ENCODE data around the gene PHF20. TPM values are rescaled to one million over a fixed set of nuclear protein-coding genes. Genes with fewer than 3 reads are reported as not detected.
A peak's percentile ranks its signal among the peaks of the same experiment; 100 is the strongest.

The PHF20 gene
- total and polyA plus RNA-seq, 2 of the 8 experiments (the other 6 are each of a cell fraction or from before 2014, with no cell fraction given) = 25.6 to 70.1 TPM

DNA sequence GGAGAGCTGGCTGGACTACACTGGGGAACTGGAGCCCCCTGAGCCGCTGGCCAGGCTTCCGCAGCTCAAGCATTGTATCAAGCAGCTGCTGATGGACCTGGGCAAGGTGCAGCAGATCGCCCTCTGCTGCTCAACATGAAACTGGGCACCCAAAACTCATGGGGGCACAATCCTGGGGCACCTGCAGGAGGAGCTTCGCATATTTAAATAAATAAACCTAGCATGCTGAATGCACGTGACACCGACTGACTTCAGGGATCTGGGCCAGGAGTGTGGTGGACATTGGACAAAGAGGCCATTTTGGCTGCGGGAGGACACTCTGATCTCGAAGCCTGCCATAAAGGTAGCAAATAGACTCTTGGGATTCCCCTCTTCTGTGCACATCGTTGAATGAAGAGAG is 175.7 kb downstream of the PHF20 start:
- peaks cover 0 to 9% of the 10 kb centered on the region in 2 experiments; a peak in 2 of 4 replicates for H3K79me2 ChIP-seq (ENCODE audit: control insufficient read depth in 1 of 2, insufficient read depth in 2 of 2, low read length in 2 of 2)
- no peak overlapping the region for H4K5ac ChIP-seq (ENCODE audit: insufficient read length, low read depth, low read length)
- peaks cover 0 to 3% of the 10 kb centered on the region in 2 experiments for H4K20me1 ChIP-seq (replicated peaks in 1 of 2; ENCODE audit: control insufficient read depth in 1 of 2, insufficient read depth in 2 of 2, low read length in 2 of 2)
- POLR2A ChIA-PET (ENCODE audit: partially characterized antibody) = interaction anchor here (0.7 to 3.2 kb wide), 3 partner anchors 13 to 207 kb away, joined by 4 to 16 read pairs (median 4); partner anchors contain the start of gene RBM39
- H2BK15ac ChIP-seq (ENCODE audit: low read length) = no peak overlapping the region
- no peak overlapping the region for H3K56ac ChIP-seq (replicated peaks; ENCODE audit: insufficient read length, low read depth, low read length)
- no peak overlapping the region for H4K8ac ChIP-seq (ENCODE audit: extremely low read depth, insufficient read depth, low read length)
- H3K23ac ChIP-seq (ENCODE audit: insufficient read length) = no peak overlapping the region
- H4K91ac ChIP-seq (replicated peaks; ENCODE audit: insufficient read length, low read length) = no peak overlapping the region
- no peaks in the 10 kb centered on the region for H3K79me1 ChIP-seq (ENCODE audit: low read depth, low read length)
- peaks cover 0 to 4% (median 2%) of the 10 kb centered on the region in 4 experiments; a peak in 4 of 7 replicates for H3K4me1 ChIP-seq (replicated peaks in 1 of 4; ENCODE audit: control insufficient read depth in 3 of 4, insufficient read depth in 4 of 4, low read length in 3 of 4)
- peak; percentile 58 to 60 for DNase-seq (ENCODE audit: low read depth in 1 of 2, low spot score in 2 of 2)
- no peak overlapping the region for H2BK120ac ChIP-seq (replicated peaks; ENCODE audit: low read depth, low read length)
- 74% methylated on average over 9 of the region's 9 CpGs; no CpG with 5 or more reads in 1 of the 2 experiments for WGBS, 2 experiments (ENCODE audit: extremely low coverage in 1 of 2, insufficient coverage in 1 of 2, insufficient read length in 1 of 2, insufficient replicate concordance in 2 of 2, low coverage in 1 of 2, low lambda C conversion rate in 2 of 2, missing lambda C conversion rate in 1 of 2)
- no peak overlapping the region for H3K4ac ChIP-seq (replicated peaks; ENCODE audit: insufficient read length, low read depth, low read length)
- no peak overlapping the region for H3K4me3 ChIP-seq (ENCODE audit: extremely low read depth in 1 of 4, insufficient read depth in 2 of 4, low read depth in 3 of 4, low read length in 4 of 4)
- H3K4me2 ChIP-seq (ENCODE audit: insufficient read depth in 1 of 2, low read depth in 2 of 2, low read length in 2 of 2) = no peak overlapping the region
- peak; percentile 24 for FAIRE-seq
- H3K36me3 ChIP-seq (ENCODE audit: control insufficient read depth in 2 of 4, insufficient read depth in 4 of 4, low read length in 3 of 4) = peaks cover 0 to 20% (median 5%) of the 10 kb centered on the region in 4 experiments; a peak in 5 of 8 replicates
- no peaks in the 10 kb centered on the region for H3K27me3 ChIP-seq (replicated peaks in 1 of 4; ENCODE audit: control insufficient read depth in 3 of 4, extremely low read depth in 1 of 4, insufficient read depth in 3 of 4, low read length in 3 of 4)
- no peak overlapping the region for H2AFZ ChIP-seq (ENCODE audit: low read length)
- no peak overlapping the region for H2BK5ac ChIP-seq (ENCODE audit: low read depth, low read length)
- no peaks in the 10 kb centered on the region for H3K9me3 ChIP-seq (ENCODE audit: insufficient read depth in 2 of 2, low read depth in 1 of 2, low read length in 1 of 2)
- 0 out of 2 replicates have a peak overlapping the region, but pooled peaks have one; percentile 12 for H3K27ac ChIP-seq (ENCODE audit: low read depth, low read length)
- H2AK5ac ChIP-seq (ENCODE audit: low read depth, low read length) = no peak overlapping the region
- H3K9ac ChIP-seq (replicated peaks in 1 of 4; ENCODE audit: extremely low read depth in 1 of 4, low read depth in 3 of 4, low read length in 3 of 4) = no peak overlapping the region
- no peak overlapping the region for H3K18ac ChIP-seq (ENCODE audit: extremely low read depth, low read length)
- CTCF ChIA-PET (ENCODE audit: partially characterized antibody) = interaction anchor here (0.6 to 2.2 kb wide), 10 partner anchors 11 to 633 kb away, joined by 3 to 6 read pairs (median 4); no protein-coding TSS in a partner anchor
- no peak overlapping the region for H3K14ac ChIP-seq (ENCODE audit: insufficient read length)
- no peak overlapping the region for H2BK12ac ChIP-seq (ENCODE audit: low read depth, low read length)
- H3K23me2 ChIP-seq (ENCODE audit: low read depth, low read length) = no peaks in the 10 kb centered on the region
- no peak overlapping the region for H2BK20ac ChIP-seq (ENCODE audit: low read length)
- TF ChIP-seq MAX (IDR thresholded peaks at IDR 0.05) (peak; percentile 41; the same call in 1 of the 2 replicates), POU5F1 (IDR thresholded peaks at IDR 0.05; ENCODE audit: low read depth, low read length) (0 out of 2 replicates have a peak, but pooled peaks have one; percentile 43), CTCF (IDR thresholded peaks at IDR 0.05; ENCODE audit: control extremely low read depth in 1 of 3, insufficient read depth in 1 of 3, low read depth in 1 of 3, low read length in 3 of 3) (peak; percentile 78 to 92 (median 78)), HDAC2 (IDR thresholded peaks at IDR 0.05; ENCODE audit: borderline replicate concordance in 1 of 2, low read depth in 2 of 2, low read length in 2 of 2) (0 out of 4 replicates have a peak, but pooled peaks of 1 of the 2 experiments have one; percentile 42), JUND (IDR thresholded peaks at IDR 0.05; ENCODE audit: low read length) (no peak), TCF12 (IDR thresholded peaks at IDR 0.05; ENCODE audit: low read depth, low read length) (0 out of 2 replicates have a peak, but pooled peaks have one; percentile 45), YY1 (IDR thresholded peaks at IDR 0.05; ENCODE audit: low read depth, low read length) (peak; percentile 57), TAF1 (IDR thresholded peaks at IDR 0.05; ENCODE audit: low read depth, low read length) (no peak), EZH2 (IDR thresholded peaks at IDR 0.05; ENCODE audit: low read depth, low read length, severe bottlenecking) (no peak), RXRA (IDR thresholded peaks at IDR 0.05; ENCODE audit: insufficient read depth, low read depth, low read length) (no peak)
